H9 (cell line): Measurements from ENCODE around the gene HEATR5A. TPM values are rescaled to one million over a fixed set of nuclear protein-coding genes. Genes with fewer than 3 reads are reported as not detected.

Experiments
- total RNA-seq: library from RNA; stranded (reverse); gene quantifications from 2 replicates; pipeline ENCODE4 v1.2.1, GENCODE V29; 2021

The HEATR5A gene
- total RNA-seq, 1 experiment from 2014 or later = 21.2 TPM

Other genes starting within 250 kb of the HEATR5A start
- gene HECTD1, start 212.8 kb downstream of the HEATR5A start, total RNA-seq = 121 and 135 TPM in 2 replicates
- gene DTD2, start 37.0 kb upstream of the HEATR5A start, total RNA-seq = 14.8 and 15.6 TPM in 2 replicates
- not detected in 2 replicates for gene GPR33, start 67.5 kb upstream of the HEATR5A start, total RNA-seq
- 10.7 and 14.8 TPM in 2 replicates for gene NUBPL, start 140.9 kb upstream of the HEATR5A start, total RNA-seq